ENCODE data around the gene S1PR4.

Gene S1PR4, protein sequence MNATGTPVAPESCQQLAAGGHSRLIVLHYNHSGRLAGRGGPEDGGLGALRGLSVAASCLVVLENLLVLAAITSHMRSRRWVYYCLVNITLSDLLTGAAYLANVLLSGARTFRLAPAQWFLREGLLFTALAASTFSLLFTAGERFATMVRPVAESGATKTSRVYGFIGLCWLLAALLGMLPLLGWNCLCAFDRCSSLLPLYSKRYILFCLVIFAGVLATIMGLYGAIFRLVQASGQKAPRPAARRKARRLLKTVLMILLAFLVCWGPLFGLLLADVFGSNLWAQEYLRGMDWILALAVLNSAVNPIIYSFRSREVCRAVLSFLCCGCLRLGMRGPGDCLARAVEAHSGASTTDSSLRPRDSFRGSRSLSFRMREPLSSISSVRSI

DNA sequence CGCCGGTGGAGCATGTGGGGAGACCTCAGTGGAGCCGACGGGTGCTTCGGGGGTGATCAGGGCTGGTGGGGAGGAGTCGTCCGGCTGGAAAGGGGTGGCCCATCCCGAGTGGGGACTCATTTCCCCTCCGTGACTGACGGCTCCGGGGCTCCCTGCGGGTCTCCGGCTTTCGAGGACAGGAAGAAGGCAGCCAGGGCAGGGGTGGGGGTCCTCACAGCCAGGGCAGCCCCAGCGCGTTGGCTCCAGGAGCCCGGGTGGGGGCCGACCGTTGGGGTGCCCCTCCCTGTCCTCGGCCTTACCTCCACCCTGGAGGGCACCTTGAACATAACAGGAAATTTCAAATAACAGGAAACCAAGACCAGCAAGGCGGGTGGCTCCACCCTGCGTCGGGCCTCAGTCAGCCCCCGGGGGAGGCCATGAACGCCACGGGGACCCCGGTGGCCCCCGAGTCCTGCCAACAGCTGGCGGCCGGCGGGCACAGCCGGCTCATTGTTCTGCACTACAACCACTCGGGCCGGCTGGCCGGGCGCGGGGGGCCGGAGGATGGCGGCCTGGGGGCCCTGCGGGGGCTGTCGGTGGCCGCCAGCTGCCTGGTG lies at the start of gene S1PR4:
Gene S1PR4, plus strand, starts transcription at position 393 of the 596 bp plus-strand sequence. Its CDS starts 24 bp downstream, at position 417.
- DNase-seq, result peak; percentile 67

DNA sequence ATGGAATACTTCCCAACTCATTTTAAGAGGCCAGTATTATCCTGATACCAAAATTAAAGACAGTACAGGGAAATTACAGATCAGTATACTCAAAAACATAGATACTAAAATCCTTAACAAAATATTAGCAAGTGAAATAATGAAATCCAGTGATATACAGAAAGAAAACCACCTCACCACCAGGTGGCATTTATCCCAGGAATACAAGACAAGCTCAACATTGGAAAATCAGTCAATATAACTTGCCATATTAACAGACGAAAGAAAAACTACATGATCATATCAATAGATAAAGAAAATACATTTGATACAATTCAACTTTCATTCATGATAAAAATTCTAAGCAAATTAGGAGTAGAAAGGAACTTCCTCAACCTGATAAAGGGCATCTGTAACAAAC lies 49.5 kb upstream of the S1PR4 start:
- DNase-seq, result no peak

DNA sequence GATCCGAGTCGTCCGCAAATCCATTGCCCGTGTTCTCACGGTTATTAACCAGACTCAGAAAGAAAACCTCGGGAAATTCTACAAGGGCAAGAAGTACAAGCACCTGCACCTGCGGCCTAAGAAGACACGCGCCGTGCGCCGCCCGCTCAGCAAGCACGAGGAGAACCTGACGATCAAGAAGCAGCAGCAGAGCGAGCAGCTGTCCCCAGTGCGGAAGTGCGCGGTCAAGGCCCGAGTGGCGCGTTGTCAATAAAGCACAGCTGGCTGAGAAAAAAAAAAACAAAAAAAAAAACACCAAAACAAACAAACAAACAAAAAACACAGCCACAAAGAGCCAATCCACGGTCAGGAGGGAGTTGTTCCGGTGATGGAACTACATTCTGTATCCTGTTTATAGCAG lies 47.4 kb upstream of the S1PR4 start:
- DNase-seq, result no peak

DNA sequence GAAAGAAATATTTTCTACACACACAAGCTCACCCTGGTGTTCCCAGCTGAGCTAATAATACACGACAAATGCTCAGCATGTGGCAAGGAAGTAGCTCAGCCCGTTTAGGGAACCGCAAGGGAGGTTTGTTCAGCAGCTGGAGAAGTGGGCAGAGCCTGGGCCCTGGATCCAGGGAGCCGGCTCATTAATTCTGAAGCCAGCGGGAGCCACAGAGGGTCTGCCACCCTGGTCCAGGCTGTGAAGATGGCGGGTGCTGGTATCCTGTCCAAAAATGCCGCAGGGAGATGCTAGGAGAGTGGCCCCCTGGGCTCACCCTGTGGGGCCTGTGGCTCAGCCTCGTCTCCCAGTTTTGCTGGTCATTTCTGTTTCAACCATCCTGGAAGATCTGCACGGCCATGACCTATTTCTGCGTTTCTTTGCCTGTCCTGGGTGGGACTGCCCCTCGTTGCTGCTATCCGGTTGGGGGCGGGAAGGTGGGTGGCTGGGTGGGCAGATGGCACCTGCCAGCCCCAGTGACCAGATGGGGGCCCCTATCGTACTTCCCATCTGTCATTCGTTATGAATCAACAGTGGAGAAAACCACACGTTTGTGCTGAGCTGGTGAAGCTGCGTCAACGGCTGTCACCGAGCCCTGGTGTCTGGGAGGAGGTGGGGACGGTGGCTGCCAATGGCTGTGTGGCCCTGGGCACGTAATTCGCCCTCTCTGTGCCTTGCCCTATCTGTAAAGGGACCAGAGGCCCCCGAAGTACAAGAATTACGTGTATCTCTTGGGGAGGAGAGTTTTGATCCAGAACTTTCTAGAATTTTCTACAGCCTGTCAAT lies 45.4 kb upstream of the S1PR4 start:
- DNase-seq, result peak; percentile 59

DNA sequence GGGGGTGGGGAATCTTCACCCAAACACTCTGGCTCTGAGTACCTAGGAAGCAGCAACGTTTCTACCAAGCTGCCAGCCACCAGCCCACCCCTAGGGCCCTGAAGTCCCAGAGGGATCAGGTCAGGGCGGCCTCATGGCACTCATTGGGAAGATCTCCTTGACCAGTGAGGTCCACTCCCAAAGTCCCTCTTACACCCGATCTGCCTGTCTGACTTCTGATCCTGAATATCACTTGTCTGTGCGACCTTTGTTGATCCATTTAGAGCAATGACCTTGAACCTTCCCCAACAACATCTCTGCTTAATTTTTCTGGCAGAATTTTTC lies 44.8 kb upstream of the S1PR4 start:
- no peak for DNase-seq

DNA sequence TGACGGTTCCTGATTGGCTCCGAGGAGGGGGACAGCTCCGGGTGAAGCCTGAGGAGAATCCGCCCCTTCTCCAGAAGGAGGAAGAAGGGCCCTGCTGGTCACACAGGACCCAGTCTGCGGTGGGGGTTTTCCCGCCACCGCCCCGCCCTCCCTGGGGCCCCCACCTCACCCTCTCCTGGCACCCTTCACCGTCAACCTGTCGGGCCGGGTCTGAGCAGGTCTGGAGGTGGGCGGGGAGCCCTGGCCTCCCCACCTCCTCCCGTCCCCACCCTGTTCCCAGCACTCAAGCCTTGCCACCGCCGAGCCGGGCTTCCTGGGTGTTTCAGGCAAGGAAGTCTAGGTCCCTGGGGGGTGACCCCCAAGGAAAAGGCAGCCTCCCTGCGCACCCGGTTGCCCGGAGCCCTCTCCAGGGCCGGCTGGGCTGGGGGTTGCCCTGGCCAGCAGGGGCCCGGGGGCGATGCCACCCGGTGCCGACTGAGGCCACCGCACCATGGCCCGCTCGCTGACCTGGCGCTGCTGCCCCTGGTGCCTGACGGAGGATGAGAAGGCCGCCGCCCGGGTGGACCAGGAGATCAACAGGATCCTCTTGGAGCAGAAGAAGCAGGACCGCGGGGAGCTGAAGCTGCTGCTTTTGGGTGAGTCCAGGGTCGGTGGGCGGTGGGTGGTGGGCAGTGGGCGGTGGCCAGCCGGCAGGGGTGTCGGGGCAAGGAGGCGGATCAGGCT lies 42.4 kb upstream of the S1PR4 start, which contains the start of gene GNA15:
Gene GNA15, plus strand, starts transcription at position 73 of the 723 bp plus-strand sequence. Its CDS starts 418 bp downstream, at position 491.
- no peak for DNase-seq

DNA sequence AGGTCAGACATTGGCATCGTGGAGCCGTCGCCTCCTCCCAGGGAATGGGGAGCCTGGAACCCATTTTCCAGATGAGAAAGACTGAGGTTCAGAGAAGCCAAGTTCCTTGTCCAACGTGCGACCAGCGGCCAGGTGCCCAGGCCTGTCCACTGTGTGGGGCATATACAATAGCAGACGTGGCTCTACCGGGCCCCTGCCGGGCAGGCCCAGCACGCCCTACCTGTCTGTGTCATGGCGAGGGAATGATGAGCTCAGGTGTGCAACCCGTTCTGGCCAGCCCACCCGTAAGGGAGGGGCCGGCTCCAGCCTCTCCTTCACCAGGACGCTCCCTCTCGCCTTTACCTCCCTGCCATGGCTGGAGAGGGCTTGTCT lies 41.9 kb upstream of the S1PR4 start:
- no peak for DNase-seq

DNA sequence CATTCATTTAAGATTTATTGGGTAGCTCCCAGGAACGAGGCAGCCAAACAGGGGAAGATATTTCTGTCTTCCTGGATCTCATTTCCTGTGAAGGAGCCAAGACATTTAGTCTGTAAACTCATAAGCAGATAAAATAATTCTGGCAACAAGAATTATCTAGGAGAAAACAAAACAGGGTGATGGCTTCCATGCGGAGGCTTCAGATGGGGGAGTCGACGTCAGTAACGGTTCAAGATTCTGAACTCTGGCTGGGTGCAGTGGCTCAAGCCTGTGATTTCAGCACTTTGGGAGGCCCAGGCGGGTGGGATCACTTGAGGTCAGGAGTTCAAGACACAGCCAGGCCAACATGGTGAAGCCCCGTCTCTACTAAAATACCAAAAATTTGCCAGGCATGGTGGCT lies 41.5 kb upstream of the S1PR4 start:
- no peak for DNase-seq

DNA sequence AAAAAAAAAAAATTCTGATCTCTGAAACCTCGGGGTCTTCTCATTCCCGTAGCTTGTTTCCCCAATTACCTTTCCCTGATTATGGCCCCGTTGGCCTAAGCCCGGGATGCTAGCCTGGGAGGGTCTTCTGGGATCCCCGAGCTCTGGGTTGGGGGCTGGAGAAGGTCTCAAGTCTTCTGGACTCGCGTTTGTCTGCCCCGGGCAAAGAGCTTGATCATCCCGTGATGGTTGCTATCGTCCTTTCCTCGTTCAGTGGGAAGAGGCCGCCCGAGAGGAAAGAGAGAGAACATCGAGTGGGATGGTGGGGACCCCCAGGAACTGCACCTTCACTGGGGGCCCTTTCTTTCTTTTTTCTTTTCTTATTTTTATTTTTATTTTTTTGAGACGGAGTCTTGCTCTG lies 40.3 kb upstream of the S1PR4 start:
- DNase-seq, result no peak

DNA sequence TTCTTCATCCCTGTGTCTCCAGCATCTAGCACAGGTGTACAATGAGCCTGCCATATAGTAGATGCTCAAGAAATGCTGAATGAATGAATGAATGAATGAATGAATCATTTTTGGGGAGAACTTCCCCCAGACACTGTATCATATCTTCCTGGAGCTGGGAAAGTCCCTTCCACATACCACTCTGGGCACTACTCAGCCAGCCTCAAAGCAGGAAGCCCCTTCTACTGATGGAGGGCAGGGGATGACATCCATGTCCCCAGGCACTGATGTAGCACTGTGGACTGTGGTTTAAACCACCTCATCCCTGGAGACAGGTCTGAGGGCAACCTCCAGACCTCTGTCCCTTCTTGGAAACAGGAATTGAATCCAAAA lies 37.9 kb upstream of the S1PR4 start:
- no peak for DNase-seq

DNA sequence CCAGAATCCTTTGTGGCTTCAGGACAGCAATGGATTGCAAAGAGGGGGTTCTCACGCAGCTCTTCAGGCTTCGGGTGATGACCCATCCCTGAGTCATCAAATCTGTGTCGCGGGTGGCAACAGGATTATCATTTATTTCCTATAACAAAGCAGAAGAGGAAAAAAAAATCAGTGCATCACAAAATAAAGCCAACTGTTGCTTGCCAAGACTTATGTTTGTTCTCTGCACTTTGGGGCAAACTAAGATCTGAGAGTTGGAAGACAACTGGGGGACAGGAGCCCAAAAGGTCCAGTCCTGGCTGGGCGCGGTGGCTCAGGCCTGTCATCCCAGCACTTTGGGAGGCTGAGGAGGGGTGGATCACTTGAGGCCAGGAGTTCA lies 36.3 kb upstream of the S1PR4 start:
- no peak for DNase-seq

DNA sequence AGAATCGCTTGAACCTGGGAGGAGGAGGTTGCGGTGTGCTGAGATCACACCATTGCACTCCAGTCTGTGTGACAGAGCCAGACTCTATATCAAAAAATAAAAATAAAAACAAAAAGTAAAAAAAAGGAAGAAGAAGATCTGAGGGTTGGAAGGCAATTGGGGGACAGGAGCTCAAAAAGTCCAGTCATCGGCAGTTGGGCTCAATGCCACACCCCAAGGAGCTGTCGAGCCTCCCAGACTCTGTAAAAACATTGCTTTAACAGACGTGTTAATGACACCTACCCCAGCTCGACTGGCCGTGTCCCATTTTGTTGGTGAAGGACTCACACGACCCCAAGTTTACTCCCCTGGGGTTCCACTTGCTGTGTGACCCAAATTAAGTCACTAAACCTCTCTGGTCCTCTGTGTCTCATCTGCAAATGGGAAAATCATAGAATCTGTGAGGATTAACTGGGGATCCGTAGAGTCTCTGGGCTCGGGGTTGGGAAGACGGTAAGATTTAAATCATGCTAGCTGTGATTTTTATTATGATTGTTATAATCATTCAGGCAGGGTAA lies 35.7 kb upstream of the S1PR4 start:
- no peak for DNase-seq

DNA sequence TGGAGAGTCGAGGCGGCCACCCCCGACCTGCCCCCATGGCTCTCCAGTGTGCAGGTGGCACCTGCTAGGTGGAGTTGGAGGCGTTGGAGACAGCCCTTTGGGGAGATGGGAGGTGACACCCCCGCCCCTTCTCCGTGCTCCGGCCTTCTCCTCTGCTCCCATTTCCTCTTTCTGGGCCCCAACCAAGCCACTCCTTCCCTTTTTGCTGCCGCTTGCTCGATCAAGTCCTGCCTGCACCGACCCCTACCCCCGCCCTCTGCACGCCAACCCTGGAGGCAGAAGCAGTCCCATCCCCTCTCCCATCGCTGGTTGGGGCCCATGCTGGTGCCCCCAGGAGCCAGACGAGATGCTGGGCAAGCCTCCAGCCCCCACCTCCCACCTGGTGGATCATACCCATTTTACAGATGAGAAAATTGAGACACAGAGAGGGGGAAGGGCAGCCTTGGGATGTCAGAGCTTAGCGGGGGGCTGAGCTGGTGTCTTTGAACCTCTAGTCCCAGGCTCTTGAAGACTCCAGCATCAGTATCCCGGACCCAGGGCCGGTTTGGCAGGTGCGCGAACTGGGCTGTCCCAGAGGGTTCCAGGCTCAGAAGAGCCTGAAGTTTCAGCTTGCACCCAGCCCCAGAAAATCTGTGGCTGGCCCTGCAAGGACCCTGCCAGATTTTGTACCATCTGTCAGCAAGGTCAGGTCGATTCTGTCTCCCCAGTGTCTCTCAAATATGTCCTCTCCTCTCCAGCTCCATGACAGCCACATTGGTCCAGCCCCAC lies 32.5 kb upstream of the S1PR4 start:
- DNase-seq, result no peak

DNA sequence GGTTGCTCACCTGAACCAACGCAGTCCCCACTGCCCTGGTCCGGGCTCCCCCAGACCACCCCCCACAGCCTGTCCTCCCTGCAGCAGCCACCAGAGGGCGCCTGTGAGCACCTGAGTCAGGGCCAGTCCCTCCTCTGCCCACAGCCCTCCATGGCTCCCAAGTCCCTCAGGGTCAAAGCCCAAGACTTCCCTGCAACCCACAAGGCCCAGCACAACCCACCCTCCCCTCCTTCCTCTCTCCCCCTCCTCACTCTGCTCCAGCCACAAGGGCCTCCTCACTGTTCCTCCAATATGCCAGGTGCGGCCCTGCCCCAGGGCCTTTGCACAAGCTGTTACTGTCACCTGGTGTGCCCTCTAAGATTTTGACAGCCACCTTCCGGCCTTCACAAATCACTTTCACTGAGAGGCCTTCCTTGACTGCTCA lies 31.9 kb upstream of the S1PR4 start:
- peak; percentile 86 for DNase-seq

DNA sequence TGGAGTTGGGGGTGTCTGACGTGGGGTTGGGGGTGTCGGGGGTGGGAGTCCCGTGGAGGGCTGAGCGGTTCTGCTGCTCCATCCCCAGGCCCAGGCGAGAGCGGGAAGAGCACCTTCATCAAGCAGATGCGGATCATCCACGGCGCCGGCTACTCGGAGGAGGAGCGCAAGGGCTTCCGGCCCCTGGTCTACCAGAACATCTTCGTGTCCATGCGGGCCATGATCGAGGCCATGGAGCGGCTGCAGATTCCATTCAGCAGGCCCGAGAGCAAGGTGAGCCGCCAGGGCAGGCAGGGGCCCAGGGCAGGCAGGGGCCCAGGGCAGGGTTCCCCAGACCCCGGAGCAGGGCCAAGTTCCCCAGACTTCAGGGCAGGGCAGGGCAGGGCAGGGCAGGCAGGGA lies 30.1 kb upstream of the S1PR4 start:
- DNase-seq, result no peak

DNA sequence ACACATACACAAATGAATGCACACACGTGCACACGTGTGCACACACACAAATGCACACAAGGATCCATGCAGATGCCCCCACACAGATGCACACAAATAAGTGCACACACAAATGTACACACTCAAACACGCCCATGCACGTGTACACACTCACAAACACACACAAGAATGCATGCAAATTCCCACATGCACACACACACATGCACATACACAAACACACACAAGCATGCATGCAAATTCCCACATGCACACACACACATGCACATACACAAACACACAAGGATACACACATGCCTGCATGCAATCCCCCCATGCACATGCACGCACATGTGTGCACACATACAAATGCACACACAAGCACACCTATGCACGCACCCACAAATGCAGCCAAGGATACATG lies 29.5 kb upstream of the S1PR4 start:
- DNase-seq, result no peak

DNA sequence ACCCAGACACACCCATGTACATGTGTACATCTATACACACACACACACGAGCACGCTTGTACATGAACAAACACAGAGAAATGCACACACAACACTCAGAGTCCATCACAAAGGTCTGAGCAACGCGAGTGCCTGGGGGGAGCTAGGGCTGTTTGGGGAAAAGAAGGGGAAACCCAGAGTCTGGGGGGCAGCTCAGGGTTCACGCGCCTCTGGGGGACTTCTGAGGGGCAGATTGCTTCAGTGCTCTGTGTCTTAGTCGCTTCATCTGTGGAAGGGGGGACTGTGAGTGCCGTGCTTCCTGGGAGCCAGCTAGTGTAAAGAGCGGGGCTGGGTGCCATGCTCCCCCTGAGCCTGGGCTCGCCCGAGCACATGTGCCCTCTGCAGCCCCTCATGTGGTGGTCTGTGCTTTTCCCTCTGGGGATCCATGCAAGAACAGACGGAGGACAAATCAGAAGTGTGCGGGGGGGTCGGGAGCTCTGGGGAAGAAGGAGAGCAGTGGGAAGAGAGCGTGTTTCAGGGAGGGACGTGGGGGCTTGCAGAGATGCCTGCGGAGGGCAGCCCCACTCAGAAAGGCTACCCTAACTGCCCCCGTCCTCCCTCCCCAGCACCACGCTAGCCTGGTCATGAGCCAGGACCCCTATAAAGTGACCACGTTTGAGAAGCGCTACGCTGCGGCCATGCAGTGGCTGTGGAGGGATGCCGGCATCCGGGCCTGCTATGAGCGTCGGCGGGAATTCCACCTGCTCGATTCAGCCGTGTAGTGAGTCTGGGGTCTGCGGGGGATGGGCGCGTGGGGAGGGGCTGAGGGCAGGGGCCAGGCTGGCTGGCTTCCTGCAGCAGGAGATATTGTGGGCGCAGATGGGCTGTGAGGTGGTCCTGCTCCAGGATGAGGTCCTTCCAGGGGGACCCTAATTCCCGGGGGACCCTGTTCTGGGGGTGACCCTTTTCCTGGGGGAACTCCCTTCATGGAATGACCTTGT lies 28.8 kb upstream of the S1PR4 start:
- DNase-seq, result no peak

DNA sequence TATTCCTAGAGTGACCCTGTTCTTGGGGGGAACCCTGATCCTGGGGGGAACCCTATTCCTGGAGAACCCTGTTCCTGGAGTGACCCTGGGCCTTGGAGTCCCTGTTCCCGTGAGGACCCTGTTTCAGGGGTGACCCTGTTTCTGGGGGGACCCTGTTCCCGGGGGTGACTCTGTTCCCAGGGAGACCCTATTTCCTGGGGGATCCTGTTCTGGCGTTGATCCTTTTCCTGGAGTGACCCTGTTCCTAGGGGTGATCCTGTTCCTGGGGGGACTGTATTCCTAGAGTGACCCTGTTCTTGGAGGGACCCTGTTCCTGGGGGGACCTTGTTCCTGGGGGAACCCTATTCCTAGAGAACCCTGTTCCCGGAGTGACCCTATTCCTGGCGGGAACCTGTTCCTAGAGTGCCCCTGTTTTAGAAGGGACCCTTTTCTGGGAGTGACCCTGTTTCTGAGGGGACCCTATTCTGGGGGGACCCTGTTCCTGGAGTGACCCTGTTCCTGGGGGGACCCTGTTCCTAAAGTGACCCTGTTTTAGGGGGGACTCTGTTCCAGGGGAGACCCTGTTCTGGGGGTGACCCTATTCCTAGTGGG lies 27.7 kb upstream of the S1PR4 start:
- no peak for DNase-seq

DNA sequence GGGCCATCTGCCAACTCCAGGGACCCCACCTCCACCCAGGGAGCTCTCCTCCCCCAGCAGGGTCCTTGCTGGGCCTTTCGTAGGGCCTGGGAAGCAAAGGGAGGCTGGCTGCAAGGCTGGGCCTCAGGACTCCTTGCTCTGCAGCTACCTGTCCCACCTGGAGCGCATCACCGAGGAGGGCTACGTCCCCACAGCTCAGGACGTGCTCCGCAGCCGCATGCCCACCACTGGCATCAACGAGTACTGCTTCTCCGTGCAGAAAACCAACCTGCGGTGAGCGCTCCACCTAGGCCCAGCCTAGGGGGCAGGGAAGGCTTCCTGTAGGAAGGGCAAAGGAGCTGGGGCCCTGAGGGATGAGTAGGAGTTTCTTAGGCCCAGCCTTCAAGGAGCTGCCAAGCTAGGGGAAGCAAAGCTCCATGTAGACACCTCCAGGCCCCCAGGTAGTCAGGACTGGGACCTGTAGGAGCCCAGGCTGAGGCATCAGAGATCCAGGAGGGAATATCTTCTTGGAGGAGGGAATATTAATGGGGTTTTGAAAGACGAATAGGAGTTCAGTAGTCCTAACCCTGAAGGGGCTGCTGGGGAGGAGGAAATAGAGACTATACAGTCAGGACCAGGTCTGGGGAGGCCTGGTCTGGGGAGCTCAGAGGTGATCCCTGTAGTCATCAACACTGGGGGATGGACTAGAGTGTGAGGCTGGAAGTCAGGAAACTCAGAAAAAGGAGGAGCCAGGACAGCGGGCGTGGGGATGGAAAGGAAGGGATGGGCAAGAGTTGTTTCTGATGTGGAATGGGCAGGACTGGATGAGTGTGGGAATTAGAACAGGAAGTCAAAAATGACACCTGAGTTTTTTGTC lies 26.8 kb upstream of the S1PR4 start:
- DNase-seq, result no peak

DNA sequence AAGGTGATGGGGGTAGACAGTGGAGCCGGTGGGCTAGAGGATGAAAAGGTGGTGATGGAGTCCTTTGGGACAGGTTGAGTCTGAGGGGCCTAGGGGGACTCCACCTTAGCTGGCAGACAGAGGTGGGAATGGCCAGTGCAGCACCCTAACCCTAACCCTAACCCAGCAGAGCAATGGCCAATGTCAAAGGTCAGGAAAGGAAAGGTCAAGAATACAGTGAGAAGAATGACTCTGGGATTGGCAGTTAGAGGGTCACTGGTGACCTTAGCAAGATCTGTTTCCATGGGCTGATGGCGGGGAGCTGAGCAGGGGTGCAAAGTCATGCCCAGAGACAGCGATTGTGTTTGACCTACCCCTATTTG lies 26.2 kb upstream of the S1PR4 start:
- DNase-seq, result no peak
